GM19455 (cell line): ENCODE data around the gene FN3K.

Source experiments
- ATAC-seq: cut with Tn5 transposase; IDR thresholded peaks from one replicate; pipeline ENCODE4 v1.9.1; 2021; ENCODE audit not compliant: unreplicated experiment

FN3K gene

GRCh38 chr17:82734987-82735866 lies at the start of gene FN3K:
Gene FN3K, plus strand, starts transcription at chr17:82735615. Its CDS starts 22 bp downstream, at chr17:82735637.
- ATAC-seq: no peak

GRCh38 chr17:82686366-82687324 lies 48.8 kb upstream of the FN3K start:
- ATAC-seq: no peak

- no peak for ATAC-seq
Observed at GRCh38 chr17:82687375-82687861, 48.0 kb upstream of the FN3K start.

- ATAC-seq: no peak
Observed at GRCh38 chr17:82687871-82688270, 47.5 kb upstream of the FN3K start.

- no peak for ATAC-seq
Observed at GRCh38 chr17:82689077-82689476, 46.3 kb upstream of the FN3K start.

GRCh38 chr17:82690786-82691489 lies 44.5 kb upstream of the FN3K start:
- ATAC-seq: no peak

DNA sequence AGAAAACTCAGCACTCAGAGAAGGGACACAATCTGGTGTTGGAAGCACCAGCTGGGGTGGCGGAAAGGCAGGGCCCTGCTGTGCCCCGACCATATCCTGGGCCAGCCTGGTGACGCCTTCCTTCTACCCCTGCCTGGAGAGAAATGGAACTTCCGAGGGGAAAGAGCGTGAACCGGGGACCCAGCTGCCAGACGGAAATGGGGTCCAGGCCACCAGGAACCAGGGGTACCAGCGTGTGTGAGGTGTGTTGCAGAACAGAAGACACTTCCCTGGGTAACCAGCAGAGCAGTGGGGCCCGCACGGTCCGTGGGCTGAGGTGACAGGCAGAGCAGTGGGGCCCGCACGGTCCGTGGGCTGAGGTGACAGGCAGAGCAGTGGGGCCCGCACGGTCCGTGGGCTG lies 43.7 kb upstream of the FN3K start:
- ATAC-seq: no peak

DNA sequence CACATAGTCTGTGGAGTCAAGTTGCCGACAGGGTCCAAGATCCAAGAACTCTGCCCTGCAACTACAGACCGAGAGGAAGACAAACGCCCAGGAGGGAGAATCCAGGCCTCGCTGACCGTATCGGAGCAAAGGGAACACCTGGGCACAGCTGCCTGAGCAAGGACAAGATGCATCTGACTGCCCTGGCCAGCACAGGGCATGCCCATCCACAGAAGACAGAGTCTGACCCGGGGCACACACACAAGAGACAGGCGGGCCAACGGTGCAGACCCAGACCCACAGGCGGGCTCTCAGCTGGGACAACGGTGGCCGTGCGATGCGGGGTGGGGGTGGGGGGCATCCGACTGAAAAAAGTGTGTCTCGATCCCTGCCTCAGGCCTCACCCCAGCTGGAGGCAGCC lies 43.1 kb upstream of the FN3K start:
- no peak for ATAC-seq

DNA sequence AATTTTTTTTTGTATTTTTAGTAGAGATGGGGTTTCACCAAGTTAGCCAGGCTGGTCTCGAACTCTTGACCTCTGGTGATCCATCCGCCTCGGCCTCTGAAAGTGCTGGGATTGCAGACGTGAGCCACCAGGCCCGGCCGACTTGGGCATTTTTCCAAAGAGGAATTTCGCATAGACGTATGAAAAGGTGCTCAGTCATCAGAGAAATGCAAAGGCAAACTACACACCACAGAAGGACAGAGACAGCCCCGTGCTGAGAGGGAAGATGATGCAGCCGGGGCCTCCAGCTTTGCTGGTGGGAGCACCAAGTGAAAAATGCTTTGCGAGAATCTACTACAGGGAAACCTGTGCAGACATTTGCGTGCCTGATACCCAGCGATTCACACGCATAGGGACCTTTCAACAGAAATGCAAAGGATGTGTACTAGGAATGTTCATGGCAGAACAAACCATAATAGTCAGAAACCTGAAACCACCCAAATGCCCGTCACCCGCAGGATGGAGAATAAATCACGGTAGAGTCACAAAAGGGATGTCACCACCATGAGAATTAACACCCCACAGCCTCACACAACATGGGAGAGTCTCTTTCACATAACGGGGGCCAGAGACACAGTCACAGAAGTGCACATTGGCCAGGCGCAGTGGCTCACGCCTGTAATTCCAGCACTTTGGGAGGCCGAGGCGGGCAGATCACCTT lies 42.1 kb upstream of the FN3K start:
- ATAC-seq: no peak

DNA sequence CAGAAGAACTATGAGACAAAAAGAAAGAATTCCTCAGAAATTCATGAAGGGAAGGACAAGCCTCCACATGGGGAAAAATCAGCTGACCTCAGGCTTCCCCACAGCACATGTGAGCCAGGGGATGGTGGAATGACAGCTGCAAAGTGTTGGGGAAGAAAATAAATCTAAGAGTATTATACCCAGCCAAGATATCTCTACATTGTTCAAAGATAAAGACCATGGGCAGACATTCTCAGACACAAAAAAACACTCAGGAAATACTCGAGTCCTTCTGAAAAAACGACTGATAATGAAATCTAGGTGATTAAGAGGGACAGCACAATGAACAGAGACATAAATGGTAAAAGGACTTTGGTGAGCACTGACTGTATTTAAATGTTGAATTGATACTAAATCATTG lies 40.8 kb upstream of the FN3K start:
- no peak for ATAC-seq

GRCh38 chr17:82696259-82696658 lies 39.2 kb upstream of the FN3K start:
- no peak for ATAC-seq

- no peak for ATAC-seq
Observed at GRCh38 chr17:82696916-82697807, 38.3 kb upstream of the FN3K start.

DNA sequence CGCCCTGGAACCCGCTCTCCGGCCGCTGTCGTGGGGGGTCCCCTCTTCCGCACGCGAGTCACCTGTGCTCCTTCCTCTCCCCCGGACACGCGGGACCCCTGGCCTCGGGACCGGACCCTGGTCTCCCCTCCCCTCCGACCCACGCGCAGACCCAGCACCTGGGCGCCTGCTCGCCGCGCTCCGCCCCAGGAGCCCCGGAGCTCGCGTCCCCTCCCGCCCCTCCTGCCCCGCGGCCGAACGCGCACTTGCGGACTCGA lies 37.7 kb upstream of the FN3K start:
- no peak for ATAC-seq

GRCh38 chr17:82698065-82698973 lies 37.1 kb upstream of the FN3K start, which contains the start of gene RAB40B:
Gene RAB40B, minus strand, starts transcription at chr17:82698698. Its CDS starts 102 bp downstream, at chr17:82698596.
- ATAC-seq: peak; percentile 92

- ATAC-seq: peak; percentile 16
Observed at GRCh38 chr17:82698974-82699442, 36.4 kb upstream of the FN3K start.

DNA sequence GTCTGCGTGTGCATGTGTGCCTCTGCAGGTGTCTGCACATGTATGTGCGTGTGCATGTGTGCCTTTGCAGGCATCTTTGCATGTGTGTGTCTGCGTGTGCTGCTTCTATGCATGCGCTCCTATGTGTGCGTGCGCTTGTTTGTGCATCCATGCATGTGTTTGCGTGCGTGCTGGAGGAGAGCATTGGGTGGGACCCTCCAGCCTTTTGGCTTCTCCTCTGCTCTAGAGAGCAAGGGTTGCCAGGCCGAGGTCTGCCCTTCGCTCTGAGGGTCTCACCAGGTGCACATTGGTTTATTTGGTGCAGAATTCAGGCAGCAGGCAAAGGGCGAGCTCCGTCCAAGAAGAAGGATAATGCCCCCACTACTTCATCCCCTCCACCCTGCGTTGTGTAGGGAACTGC lies 35.9 kb upstream of the FN3K start:
- no peak for ATAC-seq

- ATAC-seq: no peak
Observed at GRCh38 chr17:82702231-82702927, 33.0 kb upstream of the FN3K start.
